HL-60 (cell line): ENCODE results near the gene RFWD3.

ENCODE experiments used
- TF ChIP-seq, protein P1 (sequence below): IDR thresholded peaks from one replicate; pipeline ENCODE4 v1.5.1; 2011; ENCODE audit warnings: low read length, control low read depth, inconsistent platforms; ENCODE audit not compliant: insufficient read depth
- TF ChIP-seq, protein P2 (sequence below): IDR thresholded peaks from 2 replicates; pipeline ENCODE4 v1.6.1; 2012; ENCODE audit warnings: low read depth; ENCODE audit not compliant: insufficient replicate concordance

DNA sequence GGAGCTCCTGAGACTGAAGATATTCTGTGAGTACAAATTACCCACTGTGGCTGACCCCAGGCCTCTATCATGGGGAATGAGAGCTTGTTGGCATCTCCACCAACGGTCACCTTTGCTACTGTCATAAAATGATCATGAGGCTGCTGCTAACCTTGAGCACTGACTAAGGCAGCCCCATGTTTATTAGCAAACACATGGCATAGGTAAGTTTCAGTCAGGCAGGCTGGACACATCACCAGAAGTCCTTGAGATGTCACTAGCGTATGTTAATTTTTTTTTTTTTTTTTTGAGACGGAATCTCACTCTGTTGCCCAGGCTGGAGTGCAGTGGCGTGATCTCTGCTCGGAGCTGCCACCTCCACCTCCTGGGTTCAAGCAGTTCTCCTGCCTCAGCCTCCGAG is 58.3 kb downstream of the RFWD3 start:
- TF ChIP-seq, protein P1, sequence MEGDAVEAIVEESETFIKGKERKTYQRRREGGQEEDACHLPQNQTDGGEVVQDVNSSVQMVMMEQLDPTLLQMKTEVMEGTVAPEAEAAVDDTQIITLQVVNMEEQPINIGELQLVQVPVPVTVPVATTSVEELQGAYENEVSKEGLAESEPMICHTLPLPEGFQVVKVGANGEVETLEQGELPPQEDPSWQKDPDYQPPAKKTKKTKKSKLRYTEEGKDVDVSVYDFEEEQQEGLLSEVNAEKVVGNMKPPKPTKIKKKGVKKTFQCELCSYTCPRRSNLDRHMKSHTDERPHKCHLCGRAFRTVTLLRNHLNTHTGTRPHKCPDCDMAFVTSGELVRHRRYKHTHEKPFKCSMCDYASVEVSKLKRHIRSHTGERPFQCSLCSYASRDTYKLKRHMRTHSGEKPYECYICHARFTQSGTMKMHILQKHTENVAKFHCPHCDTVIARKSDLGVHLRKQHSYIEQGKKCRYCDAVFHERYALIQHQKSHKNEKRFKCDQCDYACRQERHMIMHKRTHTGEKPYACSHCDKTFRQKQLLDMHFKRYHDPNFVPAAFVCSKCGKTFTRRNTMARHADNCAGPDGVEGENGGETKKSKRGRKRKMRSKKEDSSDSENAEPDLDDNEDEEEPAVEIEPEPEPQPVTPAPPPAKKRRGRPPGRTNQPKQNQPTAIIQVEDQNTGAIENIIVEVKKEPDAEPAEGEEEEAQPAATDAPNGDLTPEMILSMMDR = no peak
- TF ChIP-seq, protein P2, sequence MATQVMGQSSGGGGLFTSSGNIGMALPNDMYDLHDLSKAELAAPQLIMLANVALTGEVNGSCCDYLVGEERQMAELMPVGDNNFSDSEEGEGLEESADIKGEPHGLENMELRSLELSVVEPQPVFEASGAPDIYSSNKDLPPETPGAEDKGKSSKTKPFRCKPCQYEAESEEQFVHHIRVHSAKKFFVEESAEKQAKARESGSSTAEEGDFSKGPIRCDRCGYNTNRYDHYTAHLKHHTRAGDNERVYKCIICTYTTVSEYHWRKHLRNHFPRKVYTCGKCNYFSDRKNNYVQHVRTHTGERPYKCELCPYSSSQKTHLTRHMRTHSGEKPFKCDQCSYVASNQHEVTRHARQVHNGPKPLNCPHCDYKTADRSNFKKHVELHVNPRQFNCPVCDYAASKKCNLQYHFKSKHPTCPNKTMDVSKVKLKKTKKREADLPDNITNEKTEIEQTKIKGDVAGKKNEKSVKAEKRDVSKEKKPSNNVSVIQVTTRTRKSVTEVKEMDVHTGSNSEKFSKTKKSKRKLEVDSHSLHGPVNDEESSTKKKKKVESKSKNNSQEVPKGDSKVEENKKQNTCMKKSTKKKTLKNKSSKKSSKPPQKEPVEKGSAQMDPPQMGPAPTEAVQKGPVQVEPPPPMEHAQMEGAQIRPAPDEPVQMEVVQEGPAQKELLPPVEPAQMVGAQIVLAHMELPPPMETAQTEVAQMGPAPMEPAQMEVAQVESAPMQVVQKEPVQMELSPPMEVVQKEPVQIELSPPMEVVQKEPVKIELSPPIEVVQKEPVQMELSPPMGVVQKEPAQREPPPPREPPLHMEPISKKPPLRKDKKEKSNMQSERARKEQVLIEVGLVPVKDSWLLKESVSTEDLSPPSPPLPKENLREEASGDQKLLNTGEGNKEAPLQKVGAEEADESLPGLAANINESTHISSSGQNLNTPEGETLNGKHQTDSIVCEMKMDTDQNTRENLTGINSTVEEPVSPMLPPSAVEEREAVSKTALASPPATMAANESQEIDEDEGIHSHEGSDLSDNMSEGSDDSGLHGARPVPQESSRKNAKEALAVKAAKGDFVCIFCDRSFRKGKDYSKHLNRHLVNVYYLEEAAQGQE = no peak
